Osteocyte (in vitro differentiated cells): ENCODE measurements around the gene GPR61. TPM values are rescaled to one million over a fixed set of nuclear protein-coding genes. Genes with fewer than 3 reads are reported as not detected.

Experiments
- DNase-seq: peaks from one replicate; pipeline ENCODE4 v3.0.0; 2021; ENCODE audit warnings: mixed read lengths; ENCODE audit not compliant: unreplicated experiment; ENCODE audit errors: extremely low spot score
- H3K27ac Mint-ChIP-seq: one replicate; pipeline ENCODE4 v1.8.0; 2021; ENCODE audit warnings: mild to moderate bottlenecking, mixed read lengths; ENCODE audit not compliant: unreplicated experiment
- H3K27me3 Mint-ChIP-seq: one replicate; pipeline ENCODE4 v1.8.0; 2021; ENCODE audit warnings: mixed read lengths; ENCODE audit not compliant: unreplicated experiment
- H3K36me3 Mint-ChIP-seq: one replicate; pipeline ENCODE4 v1.8.0; 2021; ENCODE audit warnings: mixed read lengths; ENCODE audit not compliant: unreplicated experiment
- H3K4me1 Mint-ChIP-seq: one replicate; pipeline ENCODE4 v1.8.0; 2021; ENCODE audit warnings: mixed read lengths; ENCODE audit not compliant: unreplicated experiment
- H3K4me3 Mint-ChIP-seq: one replicate; pipeline ENCODE4 v1.8.0; 2021; ENCODE audit warnings: mild to moderate bottlenecking, moderate library complexity, mixed read lengths; ENCODE audit not compliant: unreplicated experiment
- H3K9me3 Mint-ChIP-seq: one replicate; pipeline ENCODE4 v1.8.0; 2021; ENCODE audit warnings: mixed read lengths; ENCODE audit not compliant: unreplicated experiment
- CTCF ChIP-seq: fragments of 200-600 bp; sonication (generic); IDR thresholded peaks from 2 replicates; pipeline ENCODE4 v1.5.0; 2021; ENCODE audit warnings: antibody characterized with exemption, mild to moderate bottlenecking, moderate library complexity
- total RNA-seq: library from RNA; stranded (reverse); gene quantifications from 2 replicates; pipeline ENCODE4 v1.2.1, GENCODE V29; 2021

Gene GPR61
- total RNA-seq, 1 donor from 2014 or later: not detected

- Mint-ChIP-seq H3K27me3 (peaks cover 14% of the 10 kb centered on the region), H3K4me3 (no peak overlapping the region), H3K9me3 (no peaks in the 10 kb centered on the region), H3K27ac (no peak overlapping the region), H3K4me1 (peaks cover 38% of the 10 kb centered on the region), H3K36me3 (no peaks in the 10 kb centered on the region)
- no peak for DNase-seq
- no peak for TF ChIP-seq CTCF
These were observed 11.0 kb upstream of the GPR61 start for GRCh38 chr1:109528712-109529111.

- Mint-ChIP-seq H3K36me3 (no peaks in the 10 kb centered on the region), H3K9me3 (no peaks in the 10 kb centered on the region), H3K27me3 (peaks cover 14% of the 10 kb centered on the region), H3K27ac (peak overlapping the region; percentile 56), H3K4me3 (peak overlapping the region; percentile 15), H3K4me1 (peaks cover 38% of the 10 kb centered on the region)
- TF ChIP-seq CTCF: no peak
- no peak for DNase-seq
These were observed 9.7 kb upstream of the GPR61 start for GRCh38 chr1:109529881-109530456.

- H3K27ac Mint-ChIP-seq: no peak overlapping the region
- peaks cover 11% of the 10 kb centered on the region for H3K27me3 Mint-ChIP-seq
These were observed 9.1 kb upstream of the GPR61 start for GRCh38 chr1:109530457-109531087.

GRCh38 chr1:109531380-109531779 lies 8.3 kb upstream of the GPR61 start:
- H3K4me3 Mint-ChIP-seq: no peak overlapping the region
- H3K9me3 Mint-ChIP-seq: no peaks in the 10 kb centered on the region
- H3K36me3 Mint-ChIP-seq: no peaks in the 10 kb centered on the region
- TF ChIP-seq CTCF: no peak
- H3K27ac Mint-ChIP-seq: peak overlapping the region; percentile 4
- peaks cover 38% of the 10 kb centered on the region for H3K4me1 Mint-ChIP-seq
- peaks cover 3% of the 10 kb centered on the region for H3K27me3 Mint-ChIP-seq
- peak; percentile 72 for DNase-seq

More at GRCh38 chr1:109530457-109531087, 9.1 kb upstream of the GPR61 start:
- Mint-ChIP-seq H3K4me3 (no peak overlapping the region), H3K4me1 (peaks cover 38% of the 10 kb centered on the region), H3K9me3 (no peaks in the 10 kb centered on the region), H3K36me3 (no peaks in the 10 kb centered on the region)
- DNase-seq: peak; percentile 57
- TF ChIP-seq CTCF: no peak

- TF ChIP-seq CTCF: no peak
- Mint-ChIP-seq H3K27ac (peak overlapping the region; percentile 85), H3K9me3 (no peaks in the 10 kb centered on the region), H3K4me1 (peaks cover 38% of the 10 kb centered on the region), H3K36me3 (no peaks in the 10 kb centered on the region), H3K4me3 (no peak overlapping the region), H3K27me3 (no peaks in the 10 kb centered on the region)
- no peak for DNase-seq
These were observed 7.8 kb upstream of the GPR61 start for GRCh38 chr1:109531826-109532364.
